ENCODE results near the gene SLC25A41. TPM values are rescaled to one million over a fixed set of nuclear protein-coding genes. Genes with fewer than 3 reads are reported as not detected.

SLC25A41 gene
- total and polyA plus RNA-seq, 2 of the 13 experiments (the other 11 are each of a cell fraction or from before 2014, with no cell fraction given): 0.33 to 0.95 TPM

DNA sequence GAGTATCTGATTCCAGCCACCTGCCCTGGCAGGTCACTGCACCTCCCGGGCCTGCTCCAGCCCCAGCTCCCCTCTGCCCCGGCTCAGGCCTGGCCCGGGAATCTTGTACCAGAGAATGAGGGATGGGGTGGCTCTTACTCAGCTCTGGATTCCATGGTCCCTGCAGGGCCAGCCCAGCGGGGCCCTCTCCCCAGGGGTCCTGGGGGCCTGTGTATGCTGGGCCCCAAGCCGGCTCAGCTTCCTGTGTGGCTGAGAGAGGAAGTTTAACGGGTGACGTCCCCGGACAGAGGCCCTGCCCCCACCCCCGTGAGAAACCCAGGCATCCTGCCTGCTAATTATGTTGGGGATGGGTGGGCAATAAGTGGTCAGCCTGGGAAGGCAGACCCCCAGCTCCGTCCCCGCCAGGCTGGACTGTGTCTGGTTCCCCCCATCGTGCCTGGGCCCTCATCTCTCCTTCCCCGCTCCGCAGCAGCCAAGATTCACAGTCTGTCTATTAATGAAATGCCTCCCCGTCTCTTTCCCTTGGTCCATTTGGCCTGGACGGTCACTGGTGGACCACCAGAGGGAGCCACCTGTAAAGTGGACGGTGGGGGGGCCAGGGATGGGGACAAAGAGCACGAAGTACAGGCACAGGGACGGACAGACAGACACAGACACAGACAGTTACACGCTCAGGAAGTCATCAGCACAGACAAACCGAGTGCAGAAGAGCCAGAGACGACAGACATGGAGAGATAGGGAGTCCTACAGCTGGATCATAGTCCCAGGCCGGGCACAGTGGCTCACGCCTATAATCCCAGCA is 48.2 kb upstream of the SLC25A41 start, which contains the start of gene DENND1C (continued):
- TF ChIP-seq, protein P1, sequence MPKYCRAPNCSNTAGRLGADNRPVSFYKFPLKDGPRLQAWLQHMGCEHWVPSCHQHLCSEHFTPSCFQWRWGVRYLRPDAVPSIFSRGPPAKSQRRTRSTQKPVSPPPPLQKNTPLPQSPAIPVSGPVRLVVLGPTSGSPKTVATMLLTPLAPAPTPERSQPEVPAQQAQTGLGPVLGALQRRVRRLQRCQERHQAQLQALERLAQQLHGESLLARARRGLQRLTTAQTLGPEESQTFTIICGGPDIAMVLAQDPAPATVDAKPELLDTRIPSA (CRISPR knock-in tag; IDR thresholded peaks at IDR 0.05; ENCODE audit: borderline replicate concordance): no peak
- TF ChIP-seq, protein P2, sequence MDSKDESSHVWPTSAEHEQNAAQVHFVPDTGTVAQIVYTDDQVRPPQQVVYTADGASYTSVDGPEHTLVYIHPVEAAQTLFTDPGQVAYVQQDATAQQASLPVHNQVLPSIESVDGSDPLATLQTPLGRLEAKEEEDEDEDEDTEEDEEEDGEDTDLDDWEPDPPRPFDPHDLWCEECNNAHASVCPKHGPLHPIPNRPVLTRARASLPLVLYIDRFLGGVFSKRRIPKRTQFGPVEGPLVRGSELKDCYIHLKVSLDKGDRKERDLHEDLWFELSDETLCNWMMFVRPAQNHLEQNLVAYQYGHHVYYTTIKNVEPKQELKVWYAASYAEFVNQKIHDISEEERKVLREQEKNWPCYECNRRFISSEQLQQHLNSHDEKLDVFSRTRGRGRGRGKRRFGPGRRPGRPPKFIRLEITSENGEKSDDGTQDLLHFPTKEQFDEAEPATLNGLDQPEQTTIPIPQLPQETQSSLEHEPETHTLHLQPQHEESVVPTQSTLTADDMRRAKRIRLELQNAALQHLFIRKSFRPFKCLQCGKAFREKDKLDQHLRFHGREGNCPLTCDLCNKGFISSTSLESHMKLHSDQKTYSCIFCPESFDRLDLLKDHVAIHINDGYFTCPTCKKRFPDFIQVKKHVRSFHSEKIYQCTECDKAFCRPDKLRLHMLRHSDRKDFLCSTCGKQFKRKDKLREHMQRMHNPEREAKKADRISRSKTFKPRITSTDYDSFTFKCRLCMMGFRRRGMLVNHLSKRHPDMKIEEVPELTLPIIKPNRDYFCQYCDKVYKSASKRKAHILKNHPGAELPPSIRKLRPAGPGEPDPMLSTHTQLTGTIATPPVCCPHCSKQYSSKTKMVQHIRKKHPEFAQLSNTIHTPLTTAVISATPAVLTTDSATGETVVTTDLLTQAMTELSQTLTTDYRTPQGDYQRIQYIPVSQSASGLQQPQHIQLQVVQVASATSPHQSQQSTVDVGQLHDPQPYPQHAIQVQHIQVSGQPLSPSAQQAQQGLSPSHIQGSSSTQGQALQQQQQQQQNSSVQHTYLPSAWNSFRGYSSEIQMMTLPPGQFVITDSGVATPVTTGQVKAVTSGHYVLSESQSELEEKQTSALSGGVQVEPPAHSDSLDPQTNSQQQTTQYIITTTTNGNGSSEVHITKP (CRISPR knock-in tag; IDR thresholded peaks at IDR 0.05; ENCODE audit: low read depth): no peak
- TF ChIP-seq HOXD1 (CRISPR knock-in tag; IDR thresholded peaks at IDR 0.05): no peak
- no peak for TF ChIP-seq ZNF781 (CRISPR knock-in tag; IDR thresholded peaks at IDR 0.05; ENCODE audit: borderline replicate concordance, not compliant biosample characterization)
- TF ChIP-seq, protein P3, sequence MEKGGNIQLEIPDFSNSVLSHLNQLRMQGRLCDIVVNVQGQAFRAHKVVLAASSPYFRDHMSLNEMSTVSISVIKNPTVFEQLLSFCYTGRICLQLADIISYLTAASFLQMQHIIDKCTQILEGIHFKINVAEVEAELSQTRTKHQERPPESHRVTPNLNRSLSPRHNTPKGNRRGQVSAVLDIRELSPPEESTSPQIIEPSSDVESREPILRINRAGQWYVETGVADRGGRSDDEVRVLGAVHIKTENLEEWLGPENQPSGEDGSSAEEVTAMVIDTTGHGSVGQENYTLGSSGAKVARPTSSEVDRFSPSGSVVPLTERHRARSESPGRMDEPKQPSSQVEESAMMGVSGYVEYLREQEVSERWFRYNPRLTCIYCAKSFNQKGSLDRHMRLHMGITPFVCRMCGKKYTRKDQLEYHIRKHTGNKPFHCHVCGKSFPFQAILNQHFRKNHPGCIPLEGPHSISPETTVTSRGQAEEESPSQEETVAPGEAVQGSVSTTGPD (CRISPR knock-in tag; IDR thresholded peaks at IDR 0.05): no peak
- peak; percentile 69; the same call in 1 of the 2 replicates for TF ChIP-seq MIER3 (CRISPR knock-in tag; IDR thresholded peaks at IDR 0.05; ENCODE audit: borderline replicate concordance)
- TF ChIP-seq, protein P4, sequence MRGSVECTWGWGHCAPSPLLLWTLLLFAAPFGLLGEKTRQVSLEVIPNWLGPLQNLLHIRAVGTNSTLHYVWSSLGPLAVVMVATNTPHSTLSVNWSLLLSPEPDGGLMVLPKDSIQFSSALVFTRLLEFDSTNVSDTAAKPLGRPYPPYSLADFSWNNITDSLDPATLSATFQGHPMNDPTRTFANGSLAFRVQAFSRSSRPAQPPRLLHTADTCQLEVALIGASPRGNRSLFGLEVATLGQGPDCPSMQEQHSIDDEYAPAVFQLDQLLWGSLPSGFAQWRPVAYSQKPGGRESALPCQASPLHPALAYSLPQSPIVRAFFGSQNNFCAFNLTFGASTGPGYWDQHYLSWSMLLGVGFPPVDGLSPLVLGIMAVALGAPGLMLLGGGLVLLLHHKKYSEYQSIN (CRISPR knock-in tag; IDR thresholded peaks at IDR 0.05; ENCODE audit: borderline replicate concordance): no peak
- TF ChIP-seq ZNF772 (CRISPR knock-in tag; IDR thresholded peaks at IDR 0.05): no peak
- TF ChIP-seq, protein P5, sequence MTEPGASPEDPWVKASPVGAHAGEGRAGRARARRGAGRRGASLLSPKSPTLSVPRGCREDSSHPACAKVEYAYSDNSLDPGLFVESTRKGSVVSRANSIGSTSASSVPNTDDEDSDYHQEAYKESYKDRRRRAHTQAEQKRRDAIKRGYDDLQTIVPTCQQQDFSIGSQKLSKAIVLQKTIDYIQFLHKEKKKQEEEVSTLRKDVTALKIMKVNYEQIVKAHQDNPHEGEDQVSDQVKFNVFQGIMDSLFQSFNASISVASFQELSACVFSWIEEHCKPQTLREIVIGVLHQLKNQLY (CRISPR knock-in tag; IDR thresholded peaks at IDR 0.05): no peak
- TF ChIP-seq CHCHD3 (CRISPR knock-in tag; IDR thresholded peaks at IDR 0.05): no peak
- 0 out of 2 replicates have a peak, but pooled peaks have one; percentile 49 for TF ChIP-seq ZNF292 (CRISPR knock-in tag; IDR thresholded peaks at IDR 0.05; ENCODE audit: borderline replicate concordance, low read depth)
- no peak for TF ChIP-seq NFE2L1 (CRISPR knock-in tag; IDR thresholded peaks at IDR 0.05; ENCODE audit: borderline replicate concordance)
- no peak for TF ChIP-seq EHMT2 (IDR thresholded peaks at IDR 0.05; ENCODE audit: borderline replicate concordance, low read depth, low read length)
- TF ChIP-seq ZNF34 (CRISPR knock-in tag; IDR thresholded peaks at IDR 0.05; ENCODE audit: borderline replicate concordance): no peak
- TF ChIP-seq ZNF234 (CRISPR knock-in tag; conservative IDR thresholded peaks at IDR 0.05): no peak
- no peak for TF ChIP-seq ELF4 (CRISPR knock-in tag; IDR thresholded peaks at IDR 0.05; ENCODE audit: borderline replicate concordance)
- no peak for TF ChIP-seq RFX1 (IDR thresholded peaks at IDR 0.05)
- TF ChIP-seq, protein P6, sequence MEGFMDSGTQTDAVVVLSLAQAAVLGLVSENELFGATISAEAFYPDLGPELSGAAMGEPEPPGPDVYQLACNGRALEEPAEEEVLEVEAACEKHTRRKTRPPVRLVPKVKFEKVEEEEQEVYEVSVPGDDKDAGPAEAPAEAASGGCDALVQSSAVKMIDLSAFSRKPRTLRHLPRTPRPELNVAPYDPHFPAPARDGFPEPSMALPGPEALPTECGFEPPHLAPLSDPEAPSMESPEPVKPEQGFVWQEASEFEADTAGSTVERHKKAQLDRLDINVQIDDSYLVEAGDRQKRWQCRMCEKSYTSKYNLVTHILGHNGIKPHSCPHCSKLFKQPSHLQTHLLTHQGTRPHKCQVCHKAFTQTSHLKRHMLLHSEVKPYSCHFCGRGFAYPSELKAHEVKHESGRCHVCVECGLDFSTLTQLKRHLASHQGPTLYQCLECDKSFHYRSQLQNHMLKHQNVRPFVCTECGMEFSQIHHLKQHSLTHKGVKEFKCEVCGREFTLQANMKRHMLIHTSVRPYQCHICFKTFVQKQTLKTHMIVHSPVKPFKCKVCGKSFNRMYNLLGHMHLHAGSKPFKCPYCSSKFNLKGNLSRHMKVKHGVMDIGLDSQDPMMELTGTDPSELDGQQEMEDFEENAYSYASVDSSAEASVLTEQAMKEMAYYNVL (CRISPR knock-in tag; IDR thresholded peaks at IDR 0.05; ENCODE audit: borderline replicate concordance): no peak
- TF ChIP-seq ZC3H13 (CRISPR knock-in tag; IDR thresholded peaks at IDR 0.05): no peak

Measured in HepG2 (cell line).